K562 (cell line): Measurements from ENCODE around the gene TMEM234. TPM values are rescaled to one million over a fixed set of nuclear protein-coding genes. Genes with fewer than 3 reads are reported as not detected.

Experiments
- ATAC-seq: fragments of 200-7000 bp; cut with Tn5 transposase; 3 replicates; pipeline ENCODE4 v1.9.1; 2020; ENCODE audit warnings: moderate library complexity
- BruUV-seq: library from RNA; stranded (reverse); fragments of 400-500 nt; replicated peaks from 2 replicates; lab custom pipeline; 2021; lab: Mats Ljungman, UMichigan
- CTCF ChIA-PET: fragments of 300-600 bp; formaldehyde crosslinking; extraction: SDS; loops from one replicate; lab custom pipeline; 2021; ENCODE audit warnings: low intra/inter-chr PET ratio; lab: Yijun Ruan, JAX
- POLR2A ChIA-PET: fragments of 300-600, 350-650 bp; sonication (Branson Sonifier 250); formaldehyde crosslinking; extraction: SDS; loops from one replicate; lab custom pipeline; 2021; ENCODE audit warnings: antibody characterized with exemption, inconsistent platforms; lab: Yijun Ruan, JAX
- DNase-seq, 4 experiments: peaks; one replicate each; pipeline versions ENCODE4 v3.0.0 to v3.0.0-alpha.2; 2011 to 2018; ENCODE audit warnings: low spot score in 3 of 4, mixed read lengths in 3 of 4; ENCODE audit errors: extremely low read depth in 1 of 4
- FAIRE-seq: peaks from 2 replicates; lab custom pipeline; 2011; peaks lifted over from hg19 to GRCh38; lab: Jason Lieb, UNC
- H2AFZ ChIP-seq: 2 replicates; pipeline ENCODE4 v1.6.0; 2011; ENCODE audit warnings: low read depth, low read length, control low read depth, inconsistent platforms
- H3K27ac ChIP-seq: fragments of 200-600 bp; 3 replicates; pipeline ENCODE4 v1.8.0; 2011; ENCODE audit warnings: low read depth, mild to moderate bottlenecking, control low read depth, inconsistent platforms, low read length, moderate library complexity, mixed read lengths; ENCODE audit errors: extremely low read depth
- H3K27me3 ChIP-seq, 2 experiments: fragments of 300-600 bp in 1 of 2; 2 replicates in 1 of 2; 3 replicates in 1 of 2; pipeline versions ENCODE4 v1.6.0 to v1.8.0; 2011; ENCODE audit warnings: inconsistent platforms in 2 of 2, low read length in 2 of 2, mild to moderate bottlenecking in 1 of 2, mixed read lengths in 1 of 2, moderate library complexity in 1 of 2; ENCODE audit not compliant: control insufficient read depth in 2 of 2, insufficient read depth in 2 of 2
- H3K36me3 ChIP-seq: fragments of 300-600 bp; 3 replicates; pipeline ENCODE4 v1.8.0; 2011; ENCODE audit warnings: mild to moderate bottlenecking, low read length, inconsistent platforms; ENCODE audit not compliant: control insufficient read depth, insufficient read depth
- H3K4me1 ChIP-seq, 2 experiments: fragments of 200-600 bp in 1 of 2; replicated peaks in 1 of 2; 2 replicates in 1 of 2; 3 replicates in 1 of 2; pipeline versions ENCODE4 v1.5.1 to v1.8.0; 2011; ENCODE audit warnings: inconsistent platforms in 2 of 2, low read length in 2 of 2, mild to moderate bottlenecking in 1 of 2, mixed read lengths in 1 of 2, moderate library complexity in 1 of 2; ENCODE audit not compliant: control insufficient read depth in 2 of 2, insufficient read depth in 2 of 2
- H3K4me2 ChIP-seq: 2 replicates; pipeline ENCODE4 v1.6.1; 2011; ENCODE audit warnings: low read length, control low read depth, inconsistent platforms, mixed read lengths; ENCODE audit not compliant: insufficient read depth
- H3K4me3 ChIP-seq: fragments of 200-600 bp; sonication (generic), shearing (Covaris generic); 2 replicates; pipeline ENCODE4 v1.5.1; 2016; ENCODE audit warnings: control low read depth, inconsistent platforms
- H3K79me2 ChIP-seq: fragments of 200-600 bp; 3 replicates; pipeline ENCODE4 v1.8.0; 2011; ENCODE audit warnings: low read length, inconsistent platforms; ENCODE audit not compliant: control insufficient read depth, insufficient read depth
- H3K9ac ChIP-seq, 2 experiments: 2 replicates each; pipeline versions ENCODE4 v1.6.0 to v1.6.1; 2011; ENCODE audit warnings: low read depth in 2 of 2, low read length in 2 of 2, control low read depth in 1 of 2, inconsistent platforms in 1 of 2, mild to moderate bottlenecking in 1 of 2, mixed read lengths in 1 of 2; ENCODE audit not compliant: insufficient read depth in 1 of 2
- H3K9me1 ChIP-seq: one replicate; pipeline ENCODE4 v1.6.0; 2011; ENCODE audit warnings: inconsistent platforms, mild to moderate bottlenecking, low read length, moderate library complexity; ENCODE audit not compliant: control insufficient read depth, insufficient read depth
- H3K9me3 ChIP-seq: replicated peaks from 2 replicates; pipeline ENCODE4 v1.5.1; 2011; ENCODE audit warnings: low read depth, low read length, inconsistent platforms; ENCODE audit not compliant: control insufficient read depth, insufficient read depth
- H4K20me1 ChIP-seq: replicated peaks from 2 replicates; pipeline ENCODE4 v1.6.1; 2011; ENCODE audit warnings: low read length, inconsistent platforms, mixed read lengths; ENCODE audit not compliant: control insufficient read depth, insufficient read depth
- NFYB ChIP-seq: IDR thresholded peaks from 2 replicates; pipeline ENCODE4 v1.6.1; 2011; ENCODE audit warnings: mild to moderate bottlenecking, moderate library complexity; ENCODE audit not compliant: insufficient read length; ENCODE audit errors: extremely low read depth
- POLR2G ChIP-seq: fragments of 200-400 bp; formaldehyde crosslinking; IDR thresholded peaks from 2 replicates; pipeline ENCODE4 v1.6.1; 2017; ENCODE audit warnings: low read depth, mild to moderate bottlenecking, antibody characterized with exemption, low read length, moderate library complexity
- RBFOX2 ChIP-seq: fragments of 200-400 bp; formaldehyde crosslinking; IDR thresholded peaks from 2 replicates; pipeline ENCODE4 v1.6.1; 2017; ENCODE audit warnings: low read depth, mild to moderate bottlenecking, low read length, moderate library complexity
- SUPT5H ChIP-seq: fragments of 450-650 bp; IDR thresholded peaks from 2 replicates; pipeline ENCODE4 v1.6.1; 2016
- ZBTB49 ChIP-seq: sonication (generic); formaldehyde crosslinking; IDR thresholded peaks from 2 replicates; pipeline ENCODE4 v1.8.0; 2022; ENCODE audit warnings: missing genetic modification reagents, mild to moderate bottlenecking, borderline replicate concordance
- ZNF41 ChIP-seq: fragments of 250-450 bp; sonication (Bioruptor Pico); conservative IDR thresholded peaks from 2 replicates; pipeline ENCODE4 v1.4.0; 2020; ENCODE audit warnings: mild to moderate bottlenecking
- WGBS: fragments of 100-300 bp; shearing (Covaris generic); methylation state at CpG from one replicate; pipeline ENCODE4 v1.1.6; 2016; ENCODE audit warnings: low coverage, mixed read lengths; ENCODE audit not compliant: insufficient coverage; ENCODE audit errors: missing lambda C conversion rate; 5-methylcytosine and 5-hydroxymethylcytosine counted together
- in situ Hi-C: fragments of 300-500 bp; cut with MboI; formaldehyde crosslinking; loops from 4 replicates; pipeline ENCODE4 v1.15.0; 2018; ENCODE audit warnings: inconsistent platforms, mixed read lengths
- intact Hi-C: fragments of 100-400 bp; cut with micrococcal nuclease; formaldehyde crosslinking; loops from 2 replicates; pipeline ENCODE4 v1.14.2; 2022
- polyA plus RNA-seq, 8 experiments: library from polyadenylated mRNA; depleted of rRNA in 4 of 8; stranded (reverse) in 5 of 8; unstranded in 3 of 8; fragments of >200 nt; fragmentation: Nextera tagmentation in 2 of 8; fragmentation: Illumina TruSeq in 1 of 8; extraction: Ambion mirVana in 2 of 8; extraction: Trizol in 1 of 8; gene quantifications; 2 replicates each; pipeline versions ENCODE4 v1.2.1 to v1.2.3, GENCODE V29; 2011 to 2014; ENCODE audit warnings: inconsistent platforms in 1 of 8, missing spikeins in 1 of 8
- total RNA-seq, 7 experiments: library from RNA; depleted of rRNA in 6 of 7; stranded (reverse); fragments of >200 nt in 6 of 7; fragmentation: Illumina TruSeq in 2 of 7; extraction: Trizol in 2 of 7; gene quantifications; 2 replicates each; pipeline versions ENCODE4 v1.2.1 to v1.2.3, GENCODE V29; 2011 to 2021; ENCODE audit warnings: low replicate concordance in 1 of 7

TMEM234 gene
- total and polyA plus RNA-seq, 9 of the 15 experiments (the other 6 are each of a cell fraction or from before 2014, with no cell fraction given): 5.0 to 12.9 (median 7.6) TPM

- TF ChIP-seq NFYB (no peak), ZNF41 (CRISPR knock-in tag) (no peak), SUPT5H (peak; percentile 67)
Observed at GRCh38 chr1:32198237-32199042, 23.7 kb downstream of the TMEM234 start (continued).

GRCh38 chr1:32197837-32198236 lies 24.3 kb downstream of the TMEM234 start:
- H3K79me2 ChIP-seq: peaks cover 13% of the 10 kb centered on the region; the same call in 2 of the 3 replicates
- in situ Hi-C loops (no loop called here), intact Hi-C loops (no loop called here)
- TF ChIP-seq ZBTB49 (CRISPR knock-in tag) (no peak), POLR2G (peak; percentile 75), RBFOX2 (peak; percentile 59)
- no TSS peak for BruUV-seq
- H4K20me1 ChIP-seq: no peaks in the 10 kb centered on the region; the same call in none of the 2 replicates
- POLR2A ChIA-PET: interaction anchor here (0.7 to 10.8 kb wide), 11 partner anchors 11 to 138 kb away, joined by 3 to 201 read pairs (median 4); partner anchors contain the start of genes DCDC2B, IQCC, KPNA6 and MARCKSL1
- CTCF ChIA-PET: no interaction called here
- no peak for FAIRE-seq
- H2AFZ ChIP-seq: no peak overlapping the region
- no peak overlapping the region; the same call in 2 of the 3 replicates for H3K27ac ChIP-seq
- no peak for DNase-seq
- no peak overlapping the region for H3K4me2 ChIP-seq
- no peaks in the 10 kb centered on the region for H3K27me3 ChIP-seq
- no peak for ATAC-seq
- no peaks in the 10 kb centered on the region for H3K9me3 ChIP-seq
- H3K9ac ChIP-seq: peak overlapping the region in 1 of 2 experiments; percentile 77; a peak in 1 of 4 replicates
- H3K4me3 ChIP-seq: no peak overlapping the region
- peaks cover 16 to 39% of the 10 kb centered on the region in 2 experiments for H3K4me1 ChIP-seq
- H3K9me1 ChIP-seq: peaks cover 3% of the 10 kb centered on the region
- peaks cover 57% of the 10 kb centered on the region for H3K36me3 ChIP-seq
- WGBS: 60% methylated on average over 6 of the region's 6 CpGs
